H9 (cell line): ENCODE measurements around the gene CDCA7L. TPM values are rescaled to one million over a fixed set of nuclear protein-coding genes. Genes with fewer than 3 reads are reported as not detected.
A peak's percentile ranks its signal among the peaks of the same experiment; 100 is the strongest.

Experiments used
- DNase-seq: peaks from one replicate; pipeline ENCODE4 v3.0.0-alpha.2; 2017
- H2AFZ ChIP-seq: one replicate; pipeline ENCODE4 v1.6.1; 2013; ENCODE audit warnings: mild to moderate bottlenecking, low read length, control low read depth, moderate library complexity
- H2AK5ac ChIP-seq: 2 replicates; pipeline ENCODE4 v1.6.1; 2013; ENCODE audit warnings: low read length, control low read depth, mixed read lengths; ENCODE audit not compliant: insufficient read length
- H2BK120ac ChIP-seq: one replicate; pipeline ENCODE4 v1.6.1; 2013; ENCODE audit warnings: low read depth, mild to moderate bottlenecking, low read length, control low read depth, inconsistent platforms; ENCODE audit not compliant: poor library complexity, severe bottlenecking
- H2BK12ac ChIP-seq: 2 replicates; pipeline ENCODE4 v1.6.1; 2013; ENCODE audit warnings: low read length, control low read depth, mixed read lengths, low read depth; ENCODE audit not compliant: insufficient read length
- H2BK15ac ChIP-seq: 2 replicates; pipeline ENCODE4 v1.6.1; 2013; ENCODE audit warnings: low read depth, low read length, control low read depth
- H2BK20ac ChIP-seq: one replicate; pipeline ENCODE4 v1.6.1; 2013; ENCODE audit warnings: low read depth, mild to moderate bottlenecking, low read length, control low read depth, inconsistent platforms; ENCODE audit not compliant: poor library complexity, severe bottlenecking
- H2BK5ac ChIP-seq: 2 replicates; pipeline ENCODE4 v1.6.1; 2013; ENCODE audit warnings: low read length, control low read depth, mixed read lengths; ENCODE audit not compliant: insufficient read length
- H3K14ac ChIP-seq: 2 replicates; pipeline ENCODE4 v1.6.1; 2013; ENCODE audit warnings: low read length, control low read depth; ENCODE audit not compliant: insufficient read depth
- H3K18ac ChIP-seq: 2 replicates; pipeline ENCODE4 v1.6.1; 2013; ENCODE audit warnings: low read depth, mild to moderate bottlenecking, mixed read lengths, low read length, control low read depth; ENCODE audit not compliant: insufficient read length
- H3K23ac ChIP-seq: 2 replicates; pipeline ENCODE4 v1.6.1; 2013; ENCODE audit warnings: low read length, control low read depth, mixed read lengths, low read depth; ENCODE audit not compliant: insufficient read length
- H3K23me2 ChIP-seq: 2 replicates; pipeline ENCODE4 v1.6.1; 2013; ENCODE audit warnings: low read depth, mild to moderate bottlenecking, mixed read lengths, low read length, control low read depth; ENCODE audit not compliant: insufficient read length, poor library complexity, severe bottlenecking
- H3K27ac ChIP-seq: 2 replicates; pipeline ENCODE4 v1.5.1; 2013; ENCODE audit warnings: low read length, control low read depth, mixed read lengths, low read depth; ENCODE audit not compliant: insufficient read length
- H3K27me3 ChIP-seq: 2 replicates; pipeline ENCODE4 v1.6.1; 2013; ENCODE audit warnings: low read length, control low read depth, inconsistent platforms; ENCODE audit not compliant: insufficient read depth
- H3K4ac ChIP-seq: 2 replicates; pipeline ENCODE4 v1.6.1; 2013; ENCODE audit warnings: low read depth, mild to moderate bottlenecking, control low read depth, inconsistent platforms, low read length, moderate library complexity
- H3K4me1 ChIP-seq: 2 replicates; pipeline ENCODE4 v1.6.1; 2013; ENCODE audit warnings: low read length, control low read depth, inconsistent platforms; ENCODE audit not compliant: insufficient read depth
- H3K4me2 ChIP-seq: 2 replicates; pipeline ENCODE4 v1.6.1; 2013; ENCODE audit warnings: low read length, control low read depth, mixed read lengths; ENCODE audit not compliant: insufficient read length, insufficient read depth
- H3K56ac ChIP-seq: 2 replicates; pipeline ENCODE4 v1.6.1; 2013; ENCODE audit warnings: low read depth, mild to moderate bottlenecking, mixed read lengths, low read length, control low read depth; ENCODE audit not compliant: insufficient read length
- H3K79me1 ChIP-seq: 2 replicates; pipeline ENCODE4 v1.6.1; 2013; ENCODE audit warnings: low read depth, mild to moderate bottlenecking, moderate library complexity, low read length, control low read depth, inconsistent platforms; ENCODE audit not compliant: insufficient read depth, poor library complexity, severe bottlenecking
- H3K79me2 ChIP-seq: 2 replicates; pipeline ENCODE4 v1.6.1; 2013; ENCODE audit warnings: low read length, control low read depth, inconsistent platforms; ENCODE audit not compliant: insufficient read depth
- H3K9ac ChIP-seq: 2 replicates; pipeline ENCODE4 v1.6.1; 2013; ENCODE audit warnings: low read length, control low read depth, mixed read lengths; ENCODE audit not compliant: insufficient read length; ENCODE audit errors: extremely low read depth
- H3K9me3 ChIP-seq: one replicate; pipeline ENCODE4 v1.6.1; 2013; ENCODE audit warnings: low read depth, low read length, inconsistent platforms; ENCODE audit not compliant: control insufficient read depth
- H3T11ph ChIP-seq: one replicate; pipeline ENCODE4 v1.6.1; 2013; ENCODE audit warnings: mild to moderate bottlenecking, low read length, control low read depth, inconsistent platforms
- H4K20me1 ChIP-seq: one replicate; pipeline ENCODE4 v1.6.1; 2013; ENCODE audit not compliant: control insufficient read depth, insufficient read length, insufficient read depth
- H4K5ac ChIP-seq: 2 replicates; pipeline ENCODE4 v1.6.1; 2013; ENCODE audit warnings: low read depth, mild to moderate bottlenecking, mixed read lengths, low read length, control low read depth; ENCODE audit not compliant: insufficient read length
- H4K8ac ChIP-seq: replicated peaks from 2 replicates; pipeline ENCODE4 v1.6.1; 2013; ENCODE audit warnings: low read length, control low read depth, mixed read lengths, low read depth; ENCODE audit not compliant: insufficient read length
- H4K91ac ChIP-seq: 2 replicates; pipeline ENCODE4 v1.6.1; 2013; ENCODE audit warnings: low read depth, mild to moderate bottlenecking, moderate library complexity, mixed read lengths, low read length, control low read depth; ENCODE audit not compliant: insufficient read length
- H3K27ac Mint-ChIP-seq, 3 experiments: 2 replicates in 2 of 3; 3 replicates in 1 of 3; pipeline ENCODE4 v1.8.0; 2020 to 2021; ENCODE audit warnings: mixed read lengths in 3 of 3, mild to moderate bottlenecking in 1 of 3, moderate library complexity in 1 of 3
- H3K27me3 Mint-ChIP-seq: 2 replicates; pipeline ENCODE4 v1.8.0; 2021; ENCODE audit warnings: low read depth, mild to moderate bottlenecking, moderate library complexity, mixed read lengths
- H3K36me3 Mint-ChIP-seq, 3 experiments: 2 replicates in 2 of 3; 3 replicates in 1 of 3; pipeline ENCODE4 v1.8.0; 2020 to 2021; ENCODE audit warnings: low read depth in 3 of 3, mixed read lengths in 3 of 3; ENCODE audit not compliant: insufficient read depth in 1 of 3
- H3K4me1 Mint-ChIP-seq, 2 experiments: 2 replicates each; pipeline ENCODE4 v1.8.0; 2020; ENCODE audit warnings: mixed read lengths in 2 of 2
- H3K4me3 Mint-ChIP-seq, 2 experiments: 2 replicates in 1 of 2; 3 replicates in 1 of 2; pipeline ENCODE4 v1.8.0; 2020 to 2021; ENCODE audit warnings: mild to moderate bottlenecking in 2 of 2, mixed read lengths in 2 of 2, moderate library complexity in 1 of 2
- H3K9me3 Mint-ChIP-seq, 2 experiments: 2 replicates in 1 of 2; 3 replicates in 1 of 2; pipeline ENCODE4 v1.8.0; 2020; ENCODE audit warnings: mild to moderate bottlenecking in 2 of 2, mixed read lengths in 2 of 2, moderate library complexity in 1 of 2
- CTCF ChIP-seq: fragments of 200-600 bp; sonication (generic); conservative IDR thresholded peaks from 3 replicates; pipeline ENCODE4 v1.8.0; 2021; ENCODE audit warnings: antibody characterized with exemption, mild to moderate bottlenecking
- WGBS: extraction: QIAGEN DNeasy Blood & Tissue Kit; methylation state at CpG from one replicate; pipeline ENCODE4 v1.1.7; 2013; ENCODE audit warnings: missing lambda C conversion rate, low lambda C conversion rate, mixed read lengths; ENCODE audit not compliant: insufficient read length; ENCODE audit errors: extremely low coverage; 5-methylcytosine and 5-hydroxymethylcytosine counted together
- total RNA-seq: library from RNA; stranded (reverse); gene quantifications from 2 replicates; pipeline ENCODE4 v1.2.1, GENCODE V29; 2021

Gene CDCA7L
- total RNA-seq, 1 experiment from 2014 or later = 104 TPM

GRCh38 chr7:21944616-21945453 is 864 bp downstream of the CDCA7L start:
- Histone ChIP-seq H2BK20ac (no peak overlapping the region), H3K4ac (no peak overlapping the region), H4K91ac (no peak overlapping the region), H3K79me1 (no peaks in the 10 kb centered on the region), H2BK120ac (no peak overlapping the region), H3K23me2 (peaks cover 7% of the 10 kb centered on the region), H3K4me1 (peaks cover 6% of the 10 kb centered on the region; the same call in 1 of the 2 replicates), H4K20me1 (no peaks in the 10 kb centered on the region), H3K9me3 (no peaks in the 10 kb centered on the region), H3K27me3 (no peaks in the 10 kb centered on the region), H3K56ac (no peak overlapping the region), H3K23ac (no peak overlapping the region), H4K5ac (no peak overlapping the region), H2BK12ac (no peak overlapping the region), H2BK5ac (no peak overlapping the region), H3K9ac (peak overlapping the region; percentile 86), H2AFZ (no peak overlapping the region), H3K14ac (peak overlapping the region; percentile 72), H3T11ph (no peak overlapping the region), H3K27ac (no peak overlapping the region), H3K18ac (peak overlapping the region; percentile 61), H3K79me2 (peaks cover 28% of the 10 kb centered on the region; the same call in 1 of the 2 replicates), H3K4me2 (peak overlapping the region; percentile 94), H2AK5ac (no peak overlapping the region), H2BK15ac (no peak overlapping the region), H4K8ac (no peak overlapping the region)
- no CpG with 5 or more reads among the region's 34 CpGs for WGBS
- H3K27ac Mint-ChIP-seq = peak overlapping the region in 2 of 3 experiments; percentile 76 to 99; a peak in 5 of 7 replicates
- TF ChIP-seq CTCF = peak; percentile 11; the same call in 1 of the 3 replicates
- peak; percentile 75 for DNase-seq
- H3K4me1 Mint-ChIP-seq = peaks cover 45 to 54% of the 10 kb centered on the region in 2 experiments
- H3K36me3 Mint-ChIP-seq = peaks cover 0 to 4% (median 0%) of the 10 kb centered on the region in 3 experiments; a peak in 4 of 7 replicates
- peak overlapping the region; percentile 80 to 90 for H3K4me3 Mint-ChIP-seq
- H3K9me3 Mint-ChIP-seq = no peaks in the 10 kb centered on the region
- H3K27me3 Mint-ChIP-seq = peaks cover 8% of the 10 kb centered on the region; the same call in 1 of the 2 replicates
